ENCODE data around the gene SETDB1. TPM values are rescaled to one million over a fixed set of nuclear protein-coding genes. Genes with fewer than 3 reads are reported as not detected.
"Not testable (repeated sequence)": the region's sequence is repeated elsewhere in the genome, so short reads cannot be mapped to it uniquely, and the experiment has no call there.

Gene SETDB1
- total and polyA plus RNA-seq, 8 donors = 33.1 to 96.6 (median 90.0) TPM

GRCh38 chr1:150888727-150889126 is 37.4 kb upstream of the SETDB1 start:
- H3K4me1 ChIP-seq = no peaks in the 10 kb centered on the region
- TF ChIP-seq CTCF (IDR thresholded peaks at IDR 0.05) = no peak
- ATAC-seq (no peak), DNase-seq (no peak)
- no peaks in the 10 kb centered on the region for H3K27me3 ChIP-seq
- H3K9me3 ChIP-seq = no peaks in the 10 kb centered on the region
- H3K36me3 ChIP-seq = no peaks in the 10 kb centered on the region
- no peak overlapping the region for H3K4me3 ChIP-seq
- no peak overlapping the region for H3K27ac ChIP-seq
- intact Hi-C loops (cut with DNase I) = no loop called here

- intact Hi-C loops (cut with DNase I) = no loop called here
- Histone ChIP-seq H3K27ac (no peak overlapping the region), H3K4me3 (no peak overlapping the region), H3K4me1 (no peaks in the 10 kb centered on the region), H3K9me3 (no peaks in the 10 kb centered on the region), H3K36me3 (no peaks in the 10 kb centered on the region), H3K27me3 (no peaks in the 10 kb centered on the region)
- DNase-seq = no peak
- TF ChIP-seq CTCF (IDR thresholded peaks at IDR 0.05) = no peak
- no peak for ATAC-seq
Observed at GRCh38 chr1:150890033-150890416, 36.1 kb upstream of the SETDB1 start.

- intact Hi-C loops (cut with DNase I) = no loop called here
- Histone ChIP-seq H3K4me1 (no peaks in the 10 kb centered on the region), H3K27me3 (no peaks in the 10 kb centered on the region), H3K9me3 (no peaks in the 10 kb centered on the region), H3K4me3 (no peak overlapping the region), H3K27ac (no peak overlapping the region), H3K36me3 (no peaks in the 10 kb centered on the region)
- no peak for DNase-seq
- no peak for ATAC-seq
- no peak for TF ChIP-seq CTCF (IDR thresholded peaks at IDR 0.05)
Observed at GRCh38 chr1:150893336-150893913, 32.7 kb upstream of the SETDB1 start.

- H3K27me3 ChIP-seq = no peaks in the 10 kb centered on the region
- H3K4me1 ChIP-seq = no peaks in the 10 kb centered on the region
- no peak for TF ChIP-seq CTCF (IDR thresholded peaks at IDR 0.05)
- ATAC-seq (no peak), DNase-seq (no peak)
- H3K9me3 ChIP-seq = no peaks in the 10 kb centered on the region
- no peak overlapping the region for H3K4me3 ChIP-seq
- intact Hi-C loops (cut with DNase I) = no loop called here
- H3K27ac ChIP-seq = no peak overlapping the region
- no peaks in the 10 kb centered on the region for H3K36me3 ChIP-seq
Observed at GRCh38 chr1:150895618-150896017, 30.5 kb upstream of the SETDB1 start.

GRCh38 chr1:150899795-150900194 is 26.4 kb upstream of the SETDB1 start:
- DNase-seq; ATAC-seq; H3K4me3 ChIP-seq; H3K9me3 ChIP-seq; intact Hi-C loops (cut with DNase I); H3K4me1 ChIP-seq; H3K27ac ChIP-seq; H3K36me3 ChIP-seq; H3K27me3 ChIP-seq: not testable (repeated sequence)

GRCh38 chr1:150902346-150902745 is 23.8 kb upstream of the SETDB1 start:
- no peak for DNase-seq
- H3K36me3 ChIP-seq = no peaks in the 10 kb centered on the region
- intact Hi-C loops (cut with DNase I) = no loop called here

More at GRCh38 chr1:150902346-150902745, 23.8 kb upstream of the SETDB1 start:
- Histone ChIP-seq H3K27me3 (no peaks in the 10 kb centered on the region), H3K4me1 (no peaks in the 10 kb centered on the region), H3K4me3 (no peak overlapping the region), H3K27ac (no peak overlapping the region), H3K9me3 (no peaks in the 10 kb centered on the region)
- ATAC-seq = no peak
- TF ChIP-seq CTCF (IDR thresholded peaks at IDR 0.05) = no peak

Data from left lung (tissue), 10 donors.